WERI-Rb-1 (cell line): ENCODE measurements around the gene GNB3.
A peak's percentile ranks its signal among the peaks of the same experiment; 100 is the strongest.
"Not testable (repeated sequence)": the region's sequence is repeated elsewhere in the genome, so short reads cannot be mapped to it uniquely, and the experiment has no call there.

Experiments
- DNase-seq: peaks from one replicate; pipeline ENCODE4 v3.0.0-alpha.2; 2020
- H3K27ac ChIP-seq: fragments of 250-450 bp; sonication (Bioruptor Pico); 2 replicates; pipeline ENCODE4 v1.5.1; 2020; ENCODE audit warnings: mild to moderate bottlenecking, moderate library complexity
- H3K27me3 ChIP-seq: fragments of 250-450 bp; sonication (Bioruptor Pico); 2 replicates; pipeline ENCODE4 v1.5.1; 2021; ENCODE audit warnings: mild to moderate bottlenecking, low read depth, moderate library complexity; ENCODE audit not compliant: insufficient read depth, severe bottlenecking
- H3K36me3 ChIP-seq: fragments of 250-450 bp; sonication (Bioruptor Pico); 2 replicates; pipeline ENCODE4 v1.5.1; 2020; ENCODE audit warnings: mild to moderate bottlenecking, moderate library complexity
- H3K4me3 ChIP-seq: 2 replicates; pipeline ENCODE4 v1.5.1; 2011; ENCODE audit warnings: low read depth, mild to moderate bottlenecking, control low read depth, low read length
- H3K9me3 ChIP-seq: fragments of 250-450 bp; sonication (Bioruptor Pico); 2 replicates; pipeline ENCODE4 v1.5.1; 2021; ENCODE audit warnings: mild to moderate bottlenecking, moderate library complexity; ENCODE audit not compliant: severe bottlenecking
- TF ChIP-seq, protein P1 (sequence below): IDR thresholded peaks from 2 replicates; pipeline ENCODE4 v1.5.1; 2011; ENCODE audit warnings: low read depth, mild to moderate bottlenecking, control low read depth, inconsistent platforms, low read length

Gene GNB3

DNA sequence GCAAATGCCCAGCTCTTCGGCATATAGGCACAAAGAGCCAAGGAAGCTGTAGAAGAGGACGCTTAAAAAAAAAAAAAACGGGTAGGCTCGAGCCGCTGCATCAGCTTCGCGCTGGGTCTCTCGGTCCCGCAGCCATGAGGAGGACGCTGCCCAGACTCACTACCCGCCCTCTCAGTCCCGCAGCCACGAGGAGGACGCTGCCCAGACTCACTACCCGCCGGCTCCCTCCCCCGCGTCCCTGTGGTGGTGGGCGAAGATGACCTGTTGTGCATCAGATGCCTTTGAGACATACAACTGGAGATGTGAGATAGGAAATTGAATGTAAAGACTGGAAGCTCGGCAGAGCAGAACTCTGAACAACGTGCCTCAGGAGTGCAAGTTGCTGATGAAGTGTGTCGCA is 43.8 kb downstream of the GNB3 start:
- H3K36me3 ChIP-seq: peaks cover 13% of the 10 kb centered on the region
- no peak overlapping the region for H3K27ac ChIP-seq
- H3K4me3 ChIP-seq: no peak overlapping the region
- no peaks in the 10 kb centered on the region for H3K9me3 ChIP-seq
- H3K27me3 ChIP-seq: no peaks in the 10 kb centered on the region
- no peak for DNase-seq
- TF ChIP-seq, protein P1, sequence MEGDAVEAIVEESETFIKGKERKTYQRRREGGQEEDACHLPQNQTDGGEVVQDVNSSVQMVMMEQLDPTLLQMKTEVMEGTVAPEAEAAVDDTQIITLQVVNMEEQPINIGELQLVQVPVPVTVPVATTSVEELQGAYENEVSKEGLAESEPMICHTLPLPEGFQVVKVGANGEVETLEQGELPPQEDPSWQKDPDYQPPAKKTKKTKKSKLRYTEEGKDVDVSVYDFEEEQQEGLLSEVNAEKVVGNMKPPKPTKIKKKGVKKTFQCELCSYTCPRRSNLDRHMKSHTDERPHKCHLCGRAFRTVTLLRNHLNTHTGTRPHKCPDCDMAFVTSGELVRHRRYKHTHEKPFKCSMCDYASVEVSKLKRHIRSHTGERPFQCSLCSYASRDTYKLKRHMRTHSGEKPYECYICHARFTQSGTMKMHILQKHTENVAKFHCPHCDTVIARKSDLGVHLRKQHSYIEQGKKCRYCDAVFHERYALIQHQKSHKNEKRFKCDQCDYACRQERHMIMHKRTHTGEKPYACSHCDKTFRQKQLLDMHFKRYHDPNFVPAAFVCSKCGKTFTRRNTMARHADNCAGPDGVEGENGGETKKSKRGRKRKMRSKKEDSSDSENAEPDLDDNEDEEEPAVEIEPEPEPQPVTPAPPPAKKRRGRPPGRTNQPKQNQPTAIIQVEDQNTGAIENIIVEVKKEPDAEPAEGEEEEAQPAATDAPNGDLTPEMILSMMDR: no peak

DNA sequence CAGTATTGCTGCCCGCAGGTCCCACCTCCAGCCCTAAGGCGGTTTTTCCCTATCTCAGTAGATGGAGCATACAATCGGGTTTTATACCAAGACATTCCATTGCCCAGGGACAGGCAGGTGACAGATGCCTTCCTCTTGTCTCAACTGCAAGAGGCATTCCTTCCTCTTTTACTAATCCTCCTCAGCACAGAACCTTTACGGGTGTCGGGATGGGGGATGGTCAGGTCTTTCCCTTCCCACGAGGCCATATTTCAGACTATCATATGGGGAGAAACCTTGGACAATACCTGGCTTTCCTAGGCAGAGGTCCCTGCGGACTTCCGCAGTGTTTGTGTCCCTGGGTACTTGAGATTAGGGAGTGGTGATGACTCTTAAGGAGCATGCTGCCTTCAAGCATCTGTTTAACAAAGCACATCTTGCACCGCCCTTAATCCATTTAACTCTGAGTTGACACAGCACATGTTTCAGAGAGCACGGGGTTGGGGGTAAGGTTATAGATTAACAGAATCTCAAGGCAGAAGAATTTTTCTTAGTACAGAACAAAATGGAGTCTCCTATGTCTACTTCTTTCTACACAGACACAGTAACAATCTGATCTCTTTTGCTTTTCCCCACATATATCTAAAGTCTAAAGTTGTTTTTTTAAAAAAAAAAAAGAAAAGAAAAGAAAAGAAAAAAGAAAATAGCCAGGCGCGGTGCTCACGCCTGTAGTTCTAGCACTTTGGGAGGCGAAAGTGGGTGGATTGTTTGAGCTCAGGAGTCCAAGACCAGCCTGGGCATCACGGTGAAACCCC is 45.7 kb downstream of the GNB3 start:
- not testable (repeated sequence) for H3K9me3 ChIP-seq, H3K4me3 ChIP-seq, H3K27me3 ChIP-seq
- peak; percentile 51 for DNase-seq
- Histone ChIP-seq H3K27ac (peak overlapping the region; percentile 68), H3K36me3 (peaks cover 13% of the 10 kb centered on the region)

DNA sequence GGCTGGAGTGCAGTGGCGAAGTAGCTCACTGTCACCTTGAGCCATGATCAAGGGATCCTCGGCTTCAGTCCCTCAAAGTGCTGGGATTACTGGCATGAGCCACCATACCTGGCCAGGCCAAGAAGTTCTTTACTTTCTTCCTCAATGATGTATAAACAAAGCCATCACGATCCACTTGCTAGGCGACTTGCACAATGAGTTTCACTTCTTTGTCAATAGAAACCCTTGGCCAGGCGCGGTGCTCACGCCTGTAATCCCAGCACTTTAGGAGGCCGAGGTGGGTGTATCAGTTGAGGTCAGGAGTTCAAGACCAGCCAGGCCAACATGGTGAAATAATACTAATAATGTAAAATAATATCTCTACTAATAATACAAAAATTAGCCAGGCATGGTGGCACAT is 46.7 kb downstream of the GNB3 start:
- H3K27ac ChIP-seq: peak overlapping the region; percentile 68
- DNase-seq: no peak
- H3K9me3 ChIP-seq: no peaks in the 10 kb centered on the region

DNA sequence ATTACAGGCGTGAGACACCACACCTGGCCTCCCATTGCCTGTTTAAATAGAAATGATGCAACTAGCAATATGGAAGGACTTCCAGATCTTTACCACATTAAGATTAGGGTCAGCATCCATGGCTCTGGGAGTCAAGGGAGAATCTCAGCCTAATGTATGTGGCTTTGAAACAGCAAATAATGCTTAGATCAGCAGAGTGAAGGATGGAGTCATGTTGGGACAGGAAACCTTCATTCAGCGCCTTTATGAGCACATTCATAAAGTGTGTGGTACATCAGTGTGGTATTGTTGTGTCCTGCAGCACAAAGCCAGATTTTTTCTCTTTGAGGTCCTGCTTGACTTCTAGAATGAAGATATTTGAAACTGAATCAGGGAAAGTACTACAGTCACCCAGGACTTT is 47.6 kb downstream of the GNB3 start:
- no peak overlapping the region for H3K4me3 ChIP-seq
- no peaks in the 10 kb centered on the region for H3K27me3 ChIP-seq
- no peak for DNase-seq
- no peaks in the 10 kb centered on the region for H3K9me3 ChIP-seq
- H3K27ac ChIP-seq: no peak overlapping the region
- TF ChIP-seq, protein P1: no peak
- H3K36me3 ChIP-seq: peaks cover 13% of the 10 kb centered on the region

More for the DNA sequence above, 46.7 kb downstream of the GNB3 start:
- H3K27me3 ChIP-seq: no peaks in the 10 kb centered on the region
- TF ChIP-seq, protein P1: no peak
- no peak overlapping the region for H3K4me3 ChIP-seq
- peaks cover 13% of the 10 kb centered on the region for H3K36me3 ChIP-seq

DNA sequence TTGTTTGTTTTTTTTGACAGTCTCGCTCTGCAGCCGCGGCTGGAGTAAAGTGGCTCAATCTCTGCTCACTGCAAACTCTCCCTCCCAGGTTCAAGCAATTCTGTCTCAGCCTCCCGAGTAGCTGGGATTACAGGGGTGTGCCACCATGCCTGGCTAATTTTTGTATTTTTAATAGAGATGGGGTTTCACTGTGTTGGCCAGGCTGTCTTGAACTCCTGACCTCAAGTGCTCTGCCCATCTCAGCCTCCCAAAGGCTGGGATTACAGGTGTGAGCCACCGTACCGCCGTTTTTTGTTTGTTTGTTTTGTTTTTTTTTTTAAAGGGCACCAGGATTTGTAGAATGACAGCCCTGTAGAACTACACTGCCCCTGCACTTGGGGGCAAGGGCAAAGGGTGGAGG is 48.1 kb downstream of the GNB3 start:
- not testable (repeated sequence) for H3K27ac ChIP-seq, H3K27me3 ChIP-seq, H3K4me3 ChIP-seq, DNase-seq, H3K9me3 ChIP-seq
- H3K36me3 ChIP-seq: peaks cover 13% of the 10 kb centered on the region

DNA sequence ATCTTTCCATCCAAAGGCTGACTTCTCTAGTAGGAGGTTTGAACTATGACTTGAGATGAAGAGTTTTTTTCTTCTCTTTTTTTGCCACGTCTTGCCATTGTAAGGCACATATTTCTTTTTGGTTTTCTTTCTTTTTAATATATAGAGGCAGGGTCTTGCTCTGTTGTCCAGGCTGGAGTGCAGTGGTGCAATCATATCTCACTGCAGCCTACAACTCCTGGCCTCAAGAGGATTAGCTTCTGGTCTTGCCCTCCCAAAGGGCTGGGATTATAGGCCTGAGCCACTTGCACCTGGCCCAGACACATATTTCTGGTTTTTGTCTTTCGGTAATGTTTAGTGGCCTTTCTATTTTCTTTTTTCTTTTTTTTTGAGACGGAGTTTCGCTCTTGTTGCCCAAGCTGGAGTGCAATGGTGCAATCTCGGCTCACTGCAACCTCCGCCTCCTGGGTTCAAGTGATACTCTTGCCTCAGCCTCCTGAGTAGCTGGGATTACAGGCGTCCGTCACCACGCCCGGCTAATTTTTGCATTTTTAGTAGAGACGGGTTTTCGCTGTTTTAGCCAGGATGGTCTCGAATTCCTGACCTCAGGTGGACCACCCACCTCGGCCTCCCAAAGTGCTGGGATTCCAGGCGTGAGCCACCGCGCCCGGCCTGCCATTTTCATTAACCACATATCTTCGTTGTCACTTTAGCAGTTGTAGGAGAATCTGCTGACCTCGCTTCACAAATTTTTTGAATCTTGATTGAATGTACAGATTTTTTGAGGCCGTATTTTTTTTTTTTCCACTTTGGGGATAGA is 49.2 kb downstream of the GNB3 start:
- not testable (repeated sequence) for H3K9me3 ChIP-seq, H3K4me3 ChIP-seq, H3K36me3 ChIP-seq, DNase-seq, H3K27me3 ChIP-seq
- H3K27ac ChIP-seq: peak overlapping the region; percentile 81

DNA sequence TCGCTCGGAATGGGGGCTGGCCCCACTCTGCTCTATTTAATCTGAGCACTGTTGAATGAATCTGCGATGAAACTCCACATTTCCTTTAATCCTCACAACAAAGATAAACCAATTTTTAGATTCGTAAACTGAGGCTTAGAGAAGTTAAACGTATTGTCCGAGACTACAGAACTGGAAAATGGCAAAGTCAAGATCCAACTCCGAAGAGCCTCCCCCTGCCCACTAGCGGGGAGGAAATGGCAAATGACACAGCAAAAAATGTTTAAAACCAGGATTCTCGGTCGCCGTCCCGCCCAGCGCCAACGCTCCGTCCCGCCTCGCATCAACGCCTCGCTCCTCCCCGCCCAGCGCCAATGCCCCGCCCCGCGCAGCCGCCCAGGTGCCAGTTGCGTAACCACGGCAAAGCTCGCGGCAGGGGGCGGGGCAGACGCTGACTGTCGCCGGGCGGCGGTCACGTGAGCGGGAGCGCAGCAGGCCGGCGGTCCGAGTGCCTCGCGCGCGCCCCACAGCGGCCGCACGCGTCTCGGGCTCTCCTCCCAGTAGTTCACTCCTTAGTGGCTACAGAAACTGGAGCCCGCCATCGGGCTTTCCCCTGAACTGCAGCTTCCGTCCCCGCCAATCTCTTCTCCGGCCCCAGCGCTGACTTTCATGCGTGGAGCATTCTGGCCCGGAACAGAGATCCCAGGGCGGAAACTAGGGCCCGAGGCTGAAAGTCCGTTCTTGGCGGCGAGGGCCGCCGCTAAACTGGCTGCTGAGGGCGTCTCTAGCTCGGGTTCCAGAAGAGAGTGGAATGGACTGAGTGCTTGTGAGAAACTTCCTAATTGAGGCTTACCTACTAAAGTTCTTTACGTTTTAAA is 50.3 kb downstream of the GNB3 start:
- Histone ChIP-seq H3K27me3 (no peaks in the 10 kb centered on the region), H3K4me3 (peak overlapping the region; percentile 3; the same call in 1 of the 2 replicates), H3K27ac (peak overlapping the region; percentile 81), H3K36me3 (no peaks in the 10 kb centered on the region; the same call in 1 of the 2 replicates), H3K9me3 (no peaks in the 10 kb centered on the region)
- DNase-seq: peak; percentile 90
- TF ChIP-seq, protein P1: peak; percentile 64
